HG03558 (cell line): ENCODE data around the gene UBE2D2.
"Not testable (repeated sequence)": the region's sequence is repeated elsewhere in the genome, so short reads cannot be mapped to it uniquely, and the experiment has no call there.

Experiments
- ATAC-seq: cut with Tn5 transposase; IDR thresholded peaks from one replicate; pipeline ENCODE4 v1.9.1; 2021; ENCODE audit warnings: moderate number of reproducible peaks; ENCODE audit not compliant: unreplicated experiment; ENCODE audit errors: extremely low read depth

Gene UBE2D2

DNA sequence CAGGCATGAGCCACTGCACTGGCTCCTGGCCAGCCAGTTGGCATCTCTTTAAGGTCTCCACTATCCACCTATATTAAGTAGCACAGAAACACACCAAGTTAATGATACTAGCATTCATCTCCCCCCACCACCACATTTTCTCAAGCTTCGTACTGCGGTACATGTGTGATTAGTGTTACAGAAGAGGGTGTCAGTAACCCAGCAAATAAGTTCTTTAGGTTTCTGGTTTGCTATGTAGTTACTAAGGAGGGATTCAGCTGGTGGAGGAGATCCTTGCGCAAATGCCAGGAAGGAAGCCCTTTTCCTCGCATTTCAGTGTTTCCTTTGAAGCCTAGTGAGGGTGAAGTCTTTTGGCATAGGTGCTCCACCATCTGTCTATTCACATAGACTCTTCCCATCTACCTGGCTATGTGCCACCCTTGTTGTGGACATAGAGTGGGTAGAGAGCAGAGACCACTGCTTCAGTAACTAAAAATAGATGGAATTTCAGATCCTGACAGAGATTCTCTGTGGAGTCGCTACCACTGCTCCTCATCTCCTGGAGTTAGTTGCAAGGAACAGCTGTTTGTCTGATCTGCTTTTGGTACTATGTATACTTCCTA is 16.7 kb downstream of the UBE2D2 start:
- ATAC-seq: no peak

DNA sequence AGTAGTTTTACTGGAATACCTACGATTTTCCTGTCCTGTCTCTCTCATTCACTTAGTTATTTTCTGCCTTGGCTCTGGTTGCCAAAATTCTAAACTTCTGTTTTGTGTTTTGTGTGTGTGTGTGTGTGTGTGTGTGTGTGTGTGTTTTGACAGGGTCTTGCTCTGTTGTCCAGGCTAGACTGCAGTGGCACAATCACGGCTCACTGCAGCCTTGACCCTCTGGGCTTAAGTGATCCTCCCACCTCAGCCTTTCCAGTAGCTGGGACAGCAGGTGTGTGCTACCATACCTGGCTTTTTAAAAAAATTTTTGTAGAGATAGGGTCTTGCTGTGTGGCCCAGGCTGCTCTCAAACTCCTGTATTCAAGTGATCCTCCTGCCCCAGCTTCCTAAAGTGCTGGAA is 17.2 kb downstream of the UBE2D2 start:
- no peak for ATAC-seq

DNA sequence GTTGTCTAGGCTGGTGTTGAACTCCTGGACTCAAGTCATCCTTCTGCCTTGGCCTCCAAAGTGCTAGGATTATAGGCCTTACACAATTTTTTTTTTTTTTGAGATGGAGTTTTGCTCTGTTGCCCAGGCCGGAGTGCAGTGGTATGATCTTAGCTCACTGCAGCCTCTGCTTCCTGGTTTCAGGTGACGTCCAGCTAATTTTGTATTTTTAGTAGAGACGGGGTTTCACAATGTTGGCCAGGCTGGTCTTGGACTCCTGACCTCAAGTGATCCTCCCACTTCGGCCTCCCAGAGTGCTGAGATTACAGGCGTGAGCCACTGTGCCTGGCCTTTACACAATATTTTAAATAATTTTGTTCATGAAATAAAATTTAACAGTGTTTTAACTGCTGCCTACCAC is 21.0 kb downstream of the UBE2D2 start:
- ATAC-seq: not testable (repeated sequence)

DNA sequence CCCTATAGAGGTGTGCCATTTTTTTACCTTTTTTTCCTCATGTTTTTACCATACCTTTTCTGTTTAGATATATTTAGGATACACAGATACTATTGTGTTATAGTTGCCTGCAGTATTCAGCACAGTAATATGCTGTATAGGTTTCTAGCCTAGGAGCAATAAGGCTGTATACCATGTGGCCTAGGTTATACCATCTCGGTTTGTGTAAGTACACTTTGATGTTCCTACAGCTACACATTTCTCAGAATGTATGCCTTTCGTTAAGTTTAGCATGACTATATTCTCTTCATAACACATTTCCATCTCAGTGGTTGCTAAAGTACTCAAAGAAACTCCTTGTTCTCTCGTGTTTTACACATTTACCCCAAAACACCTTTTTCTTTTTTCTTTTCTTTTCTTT is 23.0 kb downstream of the UBE2D2 start:
- no peak for ATAC-seq

DNA sequence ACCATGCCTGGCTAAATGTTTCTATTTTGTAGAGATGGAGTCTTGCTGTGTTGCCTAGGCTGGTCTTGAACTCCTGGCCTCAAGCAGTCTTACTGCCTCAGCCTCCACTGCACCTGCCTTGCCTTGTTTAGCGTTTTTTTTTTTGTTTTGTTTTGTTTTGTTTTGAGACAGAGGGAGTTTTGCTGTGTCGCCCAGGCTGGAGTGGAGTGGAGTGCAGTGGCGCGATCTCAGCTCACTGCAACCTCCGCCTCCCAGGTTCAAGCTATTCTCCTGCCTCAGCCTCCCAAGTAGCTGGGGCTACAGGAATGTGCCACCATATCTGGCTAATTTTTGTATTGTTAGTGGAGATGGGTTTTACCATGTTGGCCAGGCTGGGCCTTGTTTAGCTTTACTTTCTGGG is 27.0 kb downstream of the UBE2D2 start:
- ATAC-seq: not testable (repeated sequence)

DNA sequence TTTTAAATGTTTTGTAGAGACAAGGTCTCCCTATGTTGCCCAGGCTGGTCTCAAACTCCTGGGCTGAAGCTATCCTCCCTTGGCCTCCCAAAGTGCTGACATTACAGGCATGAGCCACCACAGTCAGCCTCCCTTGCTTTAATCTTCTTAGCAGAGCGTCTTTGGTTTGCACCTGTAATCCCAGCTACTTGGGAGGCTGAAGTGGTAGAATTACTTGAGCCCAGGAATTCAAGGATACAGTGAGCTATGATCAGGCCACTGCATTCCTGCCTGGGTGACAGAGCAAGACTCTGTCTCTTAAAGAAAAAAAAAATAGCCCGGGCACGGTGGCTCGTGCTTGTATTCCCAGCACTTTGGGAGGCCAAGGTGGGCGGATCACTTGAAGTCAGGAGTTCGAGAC is 27.8 kb downstream of the UBE2D2 start:
- no peak for ATAC-seq

DNA sequence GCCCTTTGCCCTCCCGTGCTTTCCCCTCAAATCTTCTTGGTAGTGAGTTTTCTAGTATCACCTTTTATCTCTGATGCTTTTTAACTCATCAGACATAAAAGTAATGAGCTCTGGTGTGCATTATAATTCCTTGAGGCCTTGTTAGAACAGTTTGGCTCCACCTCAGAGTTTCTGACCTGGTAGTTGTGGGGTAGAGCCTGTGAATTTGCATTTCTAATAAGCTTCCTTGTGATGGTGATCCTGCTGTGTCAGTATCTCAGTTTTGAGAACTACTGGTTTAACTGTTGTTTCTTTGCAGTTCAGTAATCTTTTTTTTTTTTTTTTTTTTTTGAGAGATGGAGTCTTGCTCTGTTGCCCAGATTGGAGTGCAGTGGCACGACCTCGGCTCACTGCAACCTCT is 31.1 kb downstream of the UBE2D2 start:
- ATAC-seq: no peak

DNA sequence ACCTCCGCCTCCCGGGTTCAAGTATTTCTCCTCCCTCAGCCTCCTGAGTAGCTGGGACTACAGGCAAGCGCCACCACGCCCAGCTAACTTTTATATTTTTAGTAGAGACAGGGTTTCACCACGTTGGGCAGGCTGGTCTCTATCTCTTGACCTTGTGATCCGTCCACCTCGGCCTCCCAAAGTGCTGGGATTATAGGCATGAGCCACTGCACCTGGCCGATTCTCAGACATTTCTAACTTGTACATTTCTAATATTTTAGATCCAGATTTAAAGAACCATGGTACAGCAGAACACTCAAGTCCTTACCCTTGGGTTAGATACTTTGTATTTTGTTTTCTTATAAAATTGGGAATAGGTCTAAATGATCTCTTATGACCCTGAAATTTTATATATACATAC is 31.9 kb downstream of the UBE2D2 start:
- not testable (repeated sequence) for ATAC-seq

DNA sequence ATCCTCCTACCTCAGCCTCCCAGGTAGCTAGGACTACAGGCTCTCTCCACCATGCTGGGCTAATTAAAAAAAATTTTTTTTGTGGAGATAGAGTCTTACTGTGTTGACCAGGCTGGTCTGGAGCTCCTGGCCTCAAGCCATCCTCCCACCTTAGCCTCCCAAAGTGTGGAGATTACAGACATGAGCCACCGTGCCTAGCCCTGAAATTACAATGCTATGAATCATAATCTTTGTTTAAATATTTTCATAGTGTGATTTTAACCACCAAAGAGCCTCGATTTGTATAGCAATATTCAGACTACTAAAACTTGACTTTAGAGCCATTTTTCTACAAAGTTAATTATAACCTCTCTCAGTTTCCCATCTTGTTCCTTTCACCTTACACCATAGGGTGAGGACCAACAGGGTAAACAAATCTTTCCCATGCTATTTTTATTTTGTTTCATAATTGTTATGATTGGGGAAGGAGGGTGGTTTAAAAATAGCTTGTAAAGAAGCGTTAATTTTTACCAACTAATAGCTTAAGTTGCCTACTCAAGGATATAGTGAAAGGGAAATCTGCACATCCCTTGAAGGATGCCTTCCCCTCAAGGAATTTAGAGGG is 32.7 kb downstream of the UBE2D2 start:
- ATAC-seq: no peak

DNA sequence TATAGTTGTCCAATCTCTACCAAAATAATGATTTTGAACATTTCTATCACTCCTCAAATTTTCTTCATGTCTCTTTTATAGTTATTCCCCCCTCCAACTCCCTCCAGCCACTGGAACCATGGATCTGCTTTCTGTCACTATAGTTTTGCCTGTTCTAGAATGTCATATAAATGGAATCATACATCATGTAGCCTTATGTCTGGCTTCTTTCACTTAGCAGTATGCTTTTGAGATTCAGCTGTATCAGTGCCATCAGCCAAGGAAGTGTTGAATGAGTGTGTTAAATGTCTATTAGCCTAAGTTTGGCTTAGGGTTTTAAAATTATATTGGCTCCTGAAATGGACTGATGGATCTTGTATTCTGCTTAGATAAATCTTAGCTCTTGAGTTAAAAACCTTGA is 36.0 kb downstream of the UBE2D2 start:
- no peak for ATAC-seq

DNA sequence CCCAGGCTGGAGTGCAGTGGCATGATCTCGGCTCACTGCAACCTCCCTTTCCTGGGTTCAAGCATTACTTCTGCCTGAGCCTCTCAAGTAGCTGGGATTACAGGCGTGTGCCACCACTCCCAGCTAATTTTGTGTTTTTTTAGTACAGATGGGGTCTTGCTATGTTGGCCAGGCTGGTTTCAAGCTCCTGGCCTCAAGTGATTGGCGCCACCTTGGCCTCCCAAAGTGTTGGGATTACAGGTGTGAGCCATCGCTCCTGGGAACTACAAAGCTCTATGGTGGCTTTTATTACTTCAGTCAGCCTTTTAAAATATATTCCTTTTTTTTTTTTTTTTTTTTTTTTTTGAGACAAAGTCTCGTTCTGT is 37.4 kb downstream of the UBE2D2 start:
- not testable (repeated sequence) for ATAC-seq

DNA sequence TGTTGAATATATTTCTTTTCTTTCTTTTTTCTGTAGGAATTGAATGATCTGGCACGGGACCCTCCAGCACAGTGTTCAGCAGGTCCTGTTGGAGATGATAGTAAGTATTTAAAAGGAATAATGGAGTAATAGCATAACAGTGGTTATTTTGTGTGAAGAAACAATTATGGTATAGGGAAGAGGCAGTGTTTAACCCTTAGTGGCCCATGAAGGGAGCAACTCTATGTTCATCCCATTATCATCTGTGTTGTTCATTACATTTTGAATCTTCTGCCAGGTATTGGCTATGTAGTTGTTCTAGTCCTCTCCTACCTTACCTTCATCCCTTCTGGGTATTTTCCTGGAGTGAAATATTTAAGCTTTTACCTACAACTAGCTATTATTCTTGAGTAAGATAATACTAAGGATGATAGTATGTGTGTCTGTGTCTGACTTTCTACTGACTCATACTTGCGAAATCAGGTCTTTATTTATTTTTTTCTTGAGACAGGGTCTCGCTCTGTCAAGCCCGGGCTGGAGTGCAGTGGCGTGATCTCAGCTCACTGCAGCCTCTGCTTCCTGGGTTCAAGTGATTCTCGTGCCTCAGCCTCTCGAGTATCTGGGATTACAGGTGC is 39.3 kb downstream of the UBE2D2 start:
- no peak for ATAC-seq

DNA sequence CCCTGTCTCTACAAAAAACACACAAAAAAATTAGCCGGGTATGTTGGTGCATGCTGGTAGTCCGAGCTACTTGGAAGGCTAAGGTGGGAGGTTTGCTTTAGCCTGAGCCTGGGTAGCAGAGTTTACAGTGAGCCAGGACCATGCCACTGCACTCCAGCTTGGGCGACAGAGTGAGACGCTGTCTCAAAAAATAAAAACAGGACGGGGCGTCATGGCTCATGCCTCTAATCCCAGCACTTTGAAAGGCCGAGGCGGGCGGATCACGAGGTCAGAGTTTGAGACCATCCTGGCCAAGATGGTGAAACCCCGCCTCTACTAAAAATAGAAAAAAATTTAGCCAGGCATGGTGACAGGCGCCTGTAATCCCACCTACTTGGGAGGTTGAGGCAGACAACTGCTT is 40.3 kb downstream of the UBE2D2 start:
- ATAC-seq: no peak

DNA sequence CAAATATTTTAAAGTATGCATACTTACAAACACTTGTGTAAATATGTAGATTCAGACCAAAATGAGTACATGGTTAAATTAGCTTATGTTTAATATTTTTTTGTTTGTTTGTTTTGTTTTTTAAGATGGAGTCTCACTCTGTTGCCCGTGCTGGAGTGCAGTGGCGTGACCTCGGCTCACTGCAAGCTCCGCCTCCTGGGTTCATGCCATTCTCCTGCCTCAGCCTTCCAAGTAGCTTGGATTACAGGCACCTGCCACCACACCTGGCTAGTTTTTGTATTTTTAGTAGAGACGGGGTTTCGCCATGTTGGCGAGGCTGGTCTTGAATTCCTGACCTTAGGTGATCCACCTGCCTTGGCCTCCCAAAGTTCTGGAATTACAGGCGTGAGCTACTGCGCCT is 40.8 kb downstream of the UBE2D2 start:
- ATAC-seq: not testable (repeated sequence)

DNA sequence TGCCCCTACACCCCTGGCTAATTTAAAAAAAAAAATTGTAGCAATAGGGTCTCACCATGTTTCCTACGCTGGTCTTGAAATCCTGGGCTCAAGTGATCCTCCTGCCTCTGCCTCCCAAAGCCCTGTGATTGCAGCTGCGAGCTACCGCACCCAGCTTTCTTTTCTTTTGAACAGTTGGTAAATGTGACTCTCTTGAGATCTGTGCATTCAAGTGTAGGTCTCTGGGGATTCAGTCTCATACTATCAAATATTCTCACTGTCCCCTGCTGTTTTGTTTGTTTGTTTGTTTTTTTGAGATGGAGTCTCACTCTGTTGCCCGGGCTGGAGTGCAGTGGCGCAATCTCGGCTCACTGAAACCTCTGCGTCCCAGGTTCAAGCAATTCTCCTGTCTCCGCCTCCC is 44.7 kb downstream of the UBE2D2 start:
- ATAC-seq: no peak

DNA sequence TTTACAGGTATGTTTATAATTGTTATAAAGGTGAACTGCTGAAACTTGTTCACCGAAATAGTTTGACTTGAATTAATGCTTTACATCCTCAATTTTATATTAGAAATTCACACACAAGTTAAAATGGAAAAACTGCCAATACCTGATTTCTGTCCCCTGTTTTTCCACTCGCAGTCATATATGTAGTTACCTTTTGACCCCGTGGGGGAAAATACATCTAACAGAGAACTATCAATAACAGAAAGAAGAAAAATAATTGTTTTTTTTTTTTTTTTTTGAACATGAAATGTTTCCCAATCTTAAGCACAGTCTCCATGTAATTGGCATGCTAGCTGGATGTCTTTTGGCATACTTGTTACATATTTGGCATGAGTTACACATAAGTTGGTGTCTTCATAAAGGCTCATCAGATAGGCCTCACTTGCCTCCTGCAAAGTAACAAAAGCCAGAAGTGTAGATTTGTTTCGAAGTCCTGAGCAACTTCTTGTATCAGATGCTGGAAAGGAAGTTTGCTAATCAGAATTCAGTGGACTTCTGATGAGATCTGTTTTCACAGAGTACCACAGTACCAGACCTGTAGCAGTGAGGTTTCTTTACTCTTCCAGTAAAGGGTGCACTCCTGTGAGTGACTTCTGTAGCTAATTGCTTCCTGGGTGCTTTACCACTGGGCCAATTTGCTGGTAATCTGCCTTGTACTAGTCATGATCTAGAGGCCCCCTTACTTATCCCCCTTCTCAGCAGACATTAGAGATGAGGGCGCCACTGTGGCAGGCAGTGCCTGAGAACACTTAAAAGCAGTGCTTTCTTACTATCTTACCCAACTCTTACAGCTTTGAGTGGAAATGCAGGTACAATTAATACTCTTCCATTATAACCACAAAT is 50.8 kb downstream of the UBE2D2 start:
- no peak for ATAC-seq

DNA sequence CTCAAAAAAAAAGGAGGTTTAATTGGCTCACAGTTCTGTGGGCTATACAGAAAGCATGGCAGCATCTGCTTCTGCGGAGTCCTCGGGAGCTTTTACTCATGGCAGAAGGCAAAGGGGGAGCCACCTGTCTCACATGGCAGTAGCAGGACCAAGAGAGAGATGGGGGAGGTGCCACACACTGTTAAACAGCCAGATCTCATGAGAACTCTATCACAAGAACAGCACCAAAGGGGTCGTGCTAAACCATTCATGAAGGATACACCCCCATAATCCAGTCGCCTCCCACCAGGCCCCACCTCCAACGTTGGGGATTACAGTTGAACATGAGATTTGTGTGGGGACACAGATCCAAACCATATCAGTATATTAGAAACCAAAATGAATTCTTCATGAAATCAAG is 58.7 kb downstream of the UBE2D2 start:
- no peak for ATAC-seq

DNA sequence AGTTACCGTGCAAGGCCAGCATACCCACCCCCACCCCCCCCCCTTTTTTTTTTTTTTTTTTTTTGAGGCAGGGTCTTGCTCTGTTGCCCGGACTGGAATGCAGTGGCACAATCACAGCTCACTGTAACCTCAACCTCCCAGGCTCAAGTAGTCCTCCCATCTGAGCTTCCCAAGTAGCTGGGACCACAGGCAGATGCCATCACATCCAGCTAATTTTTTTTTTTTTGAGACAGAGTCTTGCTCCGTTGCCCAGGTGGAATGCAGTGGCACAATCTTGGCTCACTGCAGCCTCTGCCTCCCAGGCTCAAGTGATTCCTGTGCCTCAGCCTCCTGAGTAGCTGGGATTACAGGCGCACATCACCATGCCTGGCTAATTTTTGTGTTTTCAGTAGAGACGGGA is 64.3 kb downstream of the UBE2D2 start:
- not testable (repeated sequence) for ATAC-seq

DNA sequence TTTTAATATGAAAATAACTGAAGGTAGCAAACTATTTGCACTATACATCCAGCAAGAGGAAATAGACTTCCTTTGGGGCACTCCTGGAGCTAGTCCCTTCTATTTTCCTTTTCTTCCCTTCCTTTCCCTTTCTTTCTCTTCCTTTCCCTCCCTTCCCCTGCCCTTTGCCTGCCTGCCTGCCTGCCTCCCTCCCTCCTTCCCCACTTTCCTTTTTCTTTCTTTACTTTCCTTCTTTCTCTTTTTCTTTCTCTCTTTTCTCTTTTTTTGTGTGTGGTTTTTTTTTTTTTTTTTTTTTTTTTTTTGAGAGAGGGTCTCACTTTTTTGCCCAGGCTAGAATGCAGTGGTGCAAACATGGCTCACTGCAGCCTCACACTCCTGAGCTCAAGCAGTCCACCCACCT is 69.7 kb downstream of the UBE2D2 start:
- no peak for ATAC-seq

DNA sequence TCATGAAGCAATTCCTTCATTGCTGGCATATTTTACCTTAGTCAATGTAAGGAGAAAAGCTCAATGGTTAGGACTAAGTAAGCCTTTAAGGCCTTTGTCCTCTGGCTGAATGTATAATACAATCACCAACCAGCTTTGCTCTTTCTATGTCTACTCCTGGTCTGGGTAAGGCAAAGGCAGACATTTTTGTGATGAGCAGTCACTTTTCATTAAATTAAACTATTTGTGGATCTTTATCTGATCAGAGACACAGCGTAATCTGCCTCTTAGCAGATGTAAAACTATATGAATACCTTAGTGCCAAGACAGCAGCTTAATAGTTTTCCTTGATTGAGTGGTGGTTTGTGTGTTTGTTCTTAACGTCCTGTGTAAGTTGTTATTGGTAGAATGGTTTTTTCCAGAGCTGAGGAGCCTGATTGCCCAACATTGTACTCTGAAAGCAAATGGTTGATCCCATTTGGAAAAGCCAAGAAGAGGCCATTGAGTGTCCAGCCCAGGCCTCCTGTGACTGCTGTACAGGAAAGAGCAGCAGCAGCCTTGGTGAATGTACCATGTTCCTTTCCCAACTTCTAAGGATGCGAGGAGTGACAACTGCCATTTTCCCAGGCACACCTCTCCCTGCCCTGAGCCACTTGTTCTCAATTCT is 70.5 kb downstream of the UBE2D2 start:
- ATAC-seq: no peak
